Right lobe of liver (tissue), 6 donors: ENCODE data around the gene ZCCHC13. TPM values are rescaled to one million over a fixed set of nuclear protein-coding genes. Genes with fewer than 3 reads are reported as not detected.
A peak's percentile ranks its signal among the peaks of the same experiment; 100 is the strongest.
"Not testable (repeated sequence)": the region's sequence is repeated elsewhere in the genome, so short reads cannot be mapped to it uniquely, and the experiment has no call there.

Experiments used
- ATAC-seq, 4 donors: fragments of 200-7000 bp; cut with Tn5 transposase; one replicate each; pipeline ENCODE4 v1.9.1; 2020; ENCODE audit warnings: mild to moderate bottlenecking in 4 of 4, moderate library complexity in 4 of 4
- DNase-seq, 3 donors: peaks; one replicate each; pipeline ENCODE4 v3.0.0-alpha.2; 2020
- H3K27ac ChIP-seq, 3 donors: fragments of 200-600 bp; one replicate each; pipeline ENCODE4 v1.8.0; 2022
- H3K27me3 ChIP-seq, 2 donors: fragments of 200-600 bp; one replicate each; pipeline ENCODE4 v1.8.0; 2022
- H3K36me3 ChIP-seq, 4 donors: fragments of 200-600 bp; sonication (generic) in 1 of 4; one replicate each; pipeline versions ENCODE4 v1.5.1 to v1.8.0; 2017 to 2022; ENCODE audit warnings: control low read depth in 1 of 4
- H3K4me1 ChIP-seq, 4 donors: fragments of 200-600 bp; sonication (generic) in 1 of 4; one replicate each; pipeline versions ENCODE4 v1.5.1 to v1.8.0; 2017 to 2022; ENCODE audit warnings: control low read depth in 1 of 4
- H3K4me3 ChIP-seq, 3 donors: fragments of 200-600 bp; one replicate each; pipeline ENCODE4 v1.8.0; 2022
- H3K9me3 ChIP-seq, 4 donors: fragments of 200-600 bp; sonication (generic) in 1 of 4; one replicate each; pipeline versions ENCODE4 v1.5.1 to v1.8.0; 2017 to 2022; ENCODE audit warnings: control low read depth in 1 of 4
- POLR2A ChIP-seq: fragments of 450-650 bp; IDR thresholded peaks from one replicate; pipeline ENCODE4 v1.6.1; 2017; ENCODE audit warnings: antibody characterized with exemption, mild to moderate bottlenecking
- WGBS: methylation state at CpG from one replicate; pipeline ENCODE4 v1.1.6; 2018; ENCODE audit warnings: low coverage, low lambda C conversion rate; ENCODE audit not compliant: insufficient coverage; ENCODE audit errors: missing lambda C conversion rate; 5-methylcytosine and 5-hydroxymethylcytosine counted together
- intact Hi-C, 2 donors: fragments of 100-400 bp; cut with DNase I; formaldehyde crosslinking; loops; one replicate each; pipeline versions ENCODE4 v1.11.2 to v1.14.1; 2022
- total RNA-seq, 6 experiments: library from RNA; depleted of rRNA in 2 of 6; stranded (reverse); fragments of >200 nt in 2 of 6; fragmentation: NEBNext Ultra II Directional in 3 of 6; extraction: Animal tissue kit (Norgen Biotek cat#: 25700) in 3 of 6; gene quantifications; one replicate each; pipeline versions ENCODE4 v1.1.0 to v1.2.4, GENCODE V29; 2016 to 2023
- TF ChIP-seq, protein P1 (sequence below), 4 donors: fragments of 200-600 bp in 3 of 4; fragments of 450-650 bp in 1 of 4; IDR thresholded peaks; one replicate each; pipeline versions ENCODE4 v1.5.1 to v1.8.0; 2016 to 2022; ENCODE audit warnings: antibody characterized with exemption in 4 of 4, mild to moderate bottlenecking in 2 of 4
- donor health status: DM: no; HTN: yes; CAD: no.
- donor health status: DM: no; HTN: no; CAD: no.
- donor health status: DM: no; HTN: no; CAD: no.
- donor health status: DM: no; HTN: yes; CAD: no.
- donor health status: DM: no; HTN: yes; CAD: no.

The ZCCHC13 gene
- total RNA-seq, 6 experiments from 2014 or later = not detected

DNA sequence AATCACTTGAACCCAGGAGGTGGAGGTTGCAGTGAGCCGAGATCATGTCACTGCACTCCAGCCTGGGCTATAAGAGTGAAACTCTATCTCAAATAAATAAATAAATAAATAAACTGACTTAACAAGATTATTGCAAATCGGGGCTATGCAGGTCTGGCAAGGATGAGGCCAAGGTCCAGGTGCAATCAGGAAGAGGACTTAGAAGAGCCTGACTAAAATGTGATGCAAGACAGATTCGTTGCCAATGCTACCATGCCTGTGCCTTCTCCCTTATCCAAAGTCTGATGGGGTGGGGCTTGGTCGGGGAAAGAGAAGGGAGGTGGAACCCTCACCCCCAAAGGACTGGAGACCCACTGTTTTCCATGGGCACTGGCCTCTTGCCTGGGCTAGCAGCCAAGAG, 14.7 kb downstream of the ZCCHC13 start:
- intact Hi-C loops = no loop called here
- H3K4me1 ChIP-seq = no peaks in the 10 kb centered on the region
- no peak overlapping the region for H3K27ac ChIP-seq
- no peaks in the 10 kb centered on the region for H3K27me3 ChIP-seq
- WGBS = 51% methylated on average over 3 of the region's 4 CpGs
- no peaks in the 10 kb centered on the region for H3K9me3 ChIP-seq
- no peak overlapping the region for H3K4me3 ChIP-seq
- ATAC-seq (no peak), DNase-seq (no peak)
- no peaks in the 10 kb centered on the region for H3K36me3 ChIP-seq
- no peak for TF ChIP-seq POLR2A
- TF ChIP-seq, protein P1, sequence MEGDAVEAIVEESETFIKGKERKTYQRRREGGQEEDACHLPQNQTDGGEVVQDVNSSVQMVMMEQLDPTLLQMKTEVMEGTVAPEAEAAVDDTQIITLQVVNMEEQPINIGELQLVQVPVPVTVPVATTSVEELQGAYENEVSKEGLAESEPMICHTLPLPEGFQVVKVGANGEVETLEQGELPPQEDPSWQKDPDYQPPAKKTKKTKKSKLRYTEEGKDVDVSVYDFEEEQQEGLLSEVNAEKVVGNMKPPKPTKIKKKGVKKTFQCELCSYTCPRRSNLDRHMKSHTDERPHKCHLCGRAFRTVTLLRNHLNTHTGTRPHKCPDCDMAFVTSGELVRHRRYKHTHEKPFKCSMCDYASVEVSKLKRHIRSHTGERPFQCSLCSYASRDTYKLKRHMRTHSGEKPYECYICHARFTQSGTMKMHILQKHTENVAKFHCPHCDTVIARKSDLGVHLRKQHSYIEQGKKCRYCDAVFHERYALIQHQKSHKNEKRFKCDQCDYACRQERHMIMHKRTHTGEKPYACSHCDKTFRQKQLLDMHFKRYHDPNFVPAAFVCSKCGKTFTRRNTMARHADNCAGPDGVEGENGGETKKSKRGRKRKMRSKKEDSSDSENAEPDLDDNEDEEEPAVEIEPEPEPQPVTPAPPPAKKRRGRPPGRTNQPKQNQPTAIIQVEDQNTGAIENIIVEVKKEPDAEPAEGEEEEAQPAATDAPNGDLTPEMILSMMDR (IDR thresholded peaks at IDR 0.05) = no peak

DNA sequence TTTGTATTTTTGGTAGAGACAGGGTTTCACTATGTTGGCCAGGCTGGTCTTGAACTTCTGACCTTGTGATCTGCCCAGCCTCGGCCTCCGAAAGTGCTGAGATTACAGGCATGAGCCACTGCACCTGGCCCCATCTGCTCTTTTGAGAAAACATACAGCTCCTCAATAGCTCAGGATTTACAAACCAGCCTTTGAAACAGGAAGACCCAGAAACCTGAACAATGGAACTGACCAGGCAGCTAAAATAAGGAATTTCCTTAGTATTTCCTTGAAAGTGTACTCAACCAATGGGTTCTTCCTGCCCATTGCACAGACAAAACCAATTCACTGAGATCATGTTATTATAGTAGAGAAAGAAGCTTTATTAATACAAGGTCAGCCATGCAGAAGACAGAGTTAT, 15.3 kb downstream of the ZCCHC13 start:
- ATAC-seq, H3K4me3 ChIP-seq, H3K27ac ChIP-seq, H3K4me1 ChIP-seq, DNase-seq, H3K27me3 ChIP-seq, intact Hi-C loops, H3K36me3 ChIP-seq, H3K9me3 ChIP-seq: not testable (repeated sequence)
- WGBS = 50% methylated on average over 2 of the region's 2 CpGs

DNA sequence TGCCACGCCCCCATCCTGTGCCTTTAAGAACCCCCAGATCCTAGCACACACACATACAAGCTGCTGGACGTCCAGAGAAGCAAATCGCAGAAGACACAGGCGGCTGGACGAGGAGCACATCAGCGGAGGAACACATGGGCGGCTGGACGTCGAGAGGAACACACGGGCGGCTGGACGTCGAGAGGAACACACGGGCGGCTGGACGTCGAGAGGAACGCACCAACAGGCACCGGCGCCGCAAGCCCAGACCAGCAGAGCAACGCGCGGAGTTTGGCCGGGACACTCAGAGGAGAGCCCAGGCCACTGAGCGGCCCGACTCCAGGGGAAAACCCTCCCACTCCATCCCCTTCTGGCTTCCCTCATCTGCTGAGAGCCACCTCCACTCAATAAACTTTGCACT, 17.2 kb downstream of the ZCCHC13 start:
- Histone ChIP-seq H3K27me3 (no peaks in the 10 kb centered on the region), H3K9me3 (no peaks in the 10 kb centered on the region), H3K4me3 (no peak overlapping the region), H3K27ac (no peak overlapping the region), H3K36me3 (no peaks in the 10 kb centered on the region), H3K4me1 (no peaks in the 10 kb centered on the region)
- 53% methylated on average over 4 of the region's 27 CpGs for WGBS
- no peak for TF ChIP-seq POLR2A
- TF ChIP-seq, protein P1 (IDR thresholded peaks at IDR 0.05) = no peak
- intact Hi-C loops = no loop called here
- ATAC-seq (no peak), DNase-seq (no peak)

DNA sequence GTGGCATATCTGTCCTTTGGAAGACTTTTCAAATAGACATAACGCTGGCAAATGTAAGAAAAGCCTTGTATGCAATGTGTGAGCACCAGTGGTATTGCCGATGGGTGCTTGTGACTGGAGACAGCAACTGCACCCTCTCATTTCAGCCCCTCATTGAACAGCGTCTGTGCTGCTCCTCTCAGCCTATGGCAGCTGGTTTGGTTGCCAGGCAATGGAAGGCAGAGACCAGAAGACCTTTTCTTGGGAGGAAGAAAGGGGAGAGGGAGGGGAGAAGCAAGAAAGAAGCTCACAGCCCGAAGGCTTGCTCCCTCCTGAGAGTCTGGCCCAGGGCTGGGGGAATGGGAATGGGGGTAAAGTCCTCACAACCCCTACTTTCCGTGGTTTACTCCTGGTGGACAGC, 20.2 kb downstream of the ZCCHC13 start:
- intact Hi-C loops = no loop called here
- no peak for ATAC-seq

DNA sequence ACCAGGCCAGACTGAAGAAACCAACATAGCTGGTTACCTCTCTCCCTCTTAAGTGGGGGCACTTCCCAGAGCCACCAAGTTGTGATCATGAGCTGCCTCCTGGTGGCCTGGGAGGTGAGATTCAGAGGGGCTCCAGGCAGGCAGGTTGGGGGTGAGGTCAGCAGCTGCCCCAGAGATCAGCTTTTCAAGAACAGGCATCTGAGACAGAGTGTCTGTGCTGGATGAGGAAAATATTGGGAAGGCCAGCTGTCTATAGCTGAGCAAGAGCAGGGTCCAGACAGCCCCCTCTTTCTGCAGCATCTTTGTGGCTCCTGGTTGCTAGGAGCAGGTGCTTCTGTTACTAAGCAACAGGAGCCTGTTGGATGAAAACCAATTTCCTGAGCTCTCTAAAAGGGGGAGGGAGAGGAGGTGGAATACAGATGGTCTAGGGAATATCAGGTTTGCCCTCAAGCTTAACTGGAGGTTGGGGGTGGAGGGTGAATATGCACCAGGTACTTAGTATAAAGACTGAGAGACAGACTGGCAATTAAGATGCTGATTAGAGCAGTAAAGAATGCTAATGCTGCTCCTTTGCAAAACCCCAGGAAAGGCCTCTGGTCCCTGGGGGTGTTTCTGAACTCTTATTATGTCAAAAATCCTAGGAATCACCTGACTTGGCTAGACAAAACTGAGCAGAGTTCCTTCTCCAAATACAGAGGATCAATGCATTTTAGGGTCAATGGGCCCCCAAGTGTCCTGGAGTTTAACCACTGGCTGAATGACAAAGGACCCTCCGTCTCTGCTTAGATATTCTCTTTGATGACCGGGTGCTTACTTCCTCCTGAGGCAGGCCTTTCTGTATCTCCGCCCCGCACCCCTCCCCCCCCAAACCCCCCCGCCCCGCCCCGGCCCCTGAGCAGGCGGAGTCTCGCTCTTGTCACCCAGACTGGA, 21.4 kb downstream of the ZCCHC13 start:
- WGBS = no CpG with 5 or more reads among the region's 9 CpGs

More for the DNA sequence above, 20.2 kb downstream of the ZCCHC13 start:
- Histone ChIP-seq H3K36me3 (no peaks in the 10 kb centered on the region), H3K4me3 (no peak overlapping the region), H3K27ac (no peak overlapping the region), H3K4me1 (no peaks in the 10 kb centered on the region), H3K27me3 (no peaks in the 10 kb centered on the region), H3K9me3 (no peaks in the 10 kb centered on the region)
- 43% methylated on average over 5 of the region's 5 CpGs for WGBS
- DNase-seq = no peak
- TF ChIP-seq, protein P1 (IDR thresholded peaks at IDR 0.05) = no peak
- TF ChIP-seq POLR2A = no peak

More for the DNA sequence above, 21.4 kb downstream of the ZCCHC13 start:
- TF ChIP-seq, protein P1 (IDR thresholded peaks at IDR 0.05) = no peak
- no peak for TF ChIP-seq POLR2A
- intact Hi-C loops = no loop called here
- H3K27me3 ChIP-seq = no peaks in the 10 kb centered on the region
- no peaks in the 10 kb centered on the region for H3K4me1 ChIP-seq
- DNase-seq (no peak), ATAC-seq (peak in 1 of 4 donors; percentile 16)
- H3K36me3 ChIP-seq = no peaks in the 10 kb centered on the region
- H3K27ac ChIP-seq = no peak overlapping the region
- no peak overlapping the region for H3K4me3 ChIP-seq
- no peaks in the 10 kb centered on the region for H3K9me3 ChIP-seq
